ENCODE measurements around the gene CRIM1.

- TF ChIP-seq MAX (CRISPR knock-in tag; IDR thresholded peaks at IDR 0.05), result no peak
- TF ChIP-seq, protein P1, sequence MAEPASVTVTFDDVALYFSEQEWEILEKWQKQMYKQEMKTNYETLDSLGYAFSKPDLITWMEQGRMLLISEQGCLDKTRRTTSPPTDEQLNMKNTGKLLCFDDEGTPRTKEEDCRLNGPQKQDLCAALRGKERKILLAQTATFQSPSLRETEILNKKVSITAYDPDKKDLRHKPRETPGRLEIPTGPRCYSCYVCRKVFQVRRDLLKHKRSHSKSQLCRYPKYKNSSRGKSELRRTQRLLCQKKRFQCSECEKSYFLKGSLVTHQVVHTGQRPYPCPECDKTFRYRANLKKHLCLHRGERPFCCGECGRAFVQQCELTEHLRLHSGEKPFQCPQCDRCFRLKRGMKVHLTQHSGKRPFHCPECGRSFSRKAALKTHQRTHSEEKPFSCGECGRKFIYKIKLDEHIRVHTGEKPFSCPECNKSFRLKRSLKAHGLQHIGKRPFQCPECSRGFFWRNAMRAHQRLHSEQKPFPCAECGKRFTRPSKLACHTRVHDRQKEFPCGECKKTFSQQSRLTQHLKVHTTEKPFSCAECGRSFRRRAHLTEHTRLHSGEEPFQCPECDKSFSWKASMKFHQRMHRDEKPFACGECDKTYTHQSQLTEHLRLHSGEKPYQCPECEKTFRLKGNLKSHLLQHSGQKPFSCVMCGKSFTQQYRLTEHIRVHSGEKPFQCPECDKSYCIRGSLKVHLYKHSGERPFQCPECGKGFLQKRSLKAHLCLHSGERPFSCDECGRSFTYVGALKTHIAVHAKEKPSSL (CRISPR knock-in tag; conservative IDR thresholded peaks at IDR 0.05), result no peak
- TF ChIP-seq USF2 (CRISPR knock-in tag; IDR thresholded peaks at IDR 0.05), result no peak
- no peak for TF ChIP-seq NR1H2 (CRISPR knock-in tag; IDR thresholded peaks at IDR 0.05)
- TF ChIP-seq, protein P2, sequence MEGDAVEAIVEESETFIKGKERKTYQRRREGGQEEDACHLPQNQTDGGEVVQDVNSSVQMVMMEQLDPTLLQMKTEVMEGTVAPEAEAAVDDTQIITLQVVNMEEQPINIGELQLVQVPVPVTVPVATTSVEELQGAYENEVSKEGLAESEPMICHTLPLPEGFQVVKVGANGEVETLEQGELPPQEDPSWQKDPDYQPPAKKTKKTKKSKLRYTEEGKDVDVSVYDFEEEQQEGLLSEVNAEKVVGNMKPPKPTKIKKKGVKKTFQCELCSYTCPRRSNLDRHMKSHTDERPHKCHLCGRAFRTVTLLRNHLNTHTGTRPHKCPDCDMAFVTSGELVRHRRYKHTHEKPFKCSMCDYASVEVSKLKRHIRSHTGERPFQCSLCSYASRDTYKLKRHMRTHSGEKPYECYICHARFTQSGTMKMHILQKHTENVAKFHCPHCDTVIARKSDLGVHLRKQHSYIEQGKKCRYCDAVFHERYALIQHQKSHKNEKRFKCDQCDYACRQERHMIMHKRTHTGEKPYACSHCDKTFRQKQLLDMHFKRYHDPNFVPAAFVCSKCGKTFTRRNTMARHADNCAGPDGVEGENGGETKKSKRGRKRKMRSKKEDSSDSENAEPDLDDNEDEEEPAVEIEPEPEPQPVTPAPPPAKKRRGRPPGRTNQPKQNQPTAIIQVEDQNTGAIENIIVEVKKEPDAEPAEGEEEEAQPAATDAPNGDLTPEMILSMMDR (IDR thresholded peaks at IDR 0.05), result no peak
- TF ChIP-seq STAT6 (CRISPR knock-in tag; conservative IDR thresholded peaks at IDR 0.05; ENCODE audit: low read depth), result no peak
These were observed 211.3 kb downstream of the CRIM1 start for GRCh38 chr2:36566887-36567286.
